PC-9 (cell line): ENCODE data around the gene TBX10.

Experiments used
- CTCF ChIP-seq: fragments of 200-600 bp; sonication (generic); conservative IDR thresholded peaks from 2 replicates; pipeline ENCODE4 v1.6.1; 2017; ENCODE audit warnings: mixed run types, antibody characterized with exemption, mild to moderate bottlenecking, moderate library complexity
- EZH2 ChIP-seq: fragments of 200-600 bp; sonication (generic); IDR thresholded peaks from 2 replicates; pipeline ENCODE4 v1.8.0; 2017; ENCODE audit warnings: antibody characterized with exemption, low read depth

DNA sequence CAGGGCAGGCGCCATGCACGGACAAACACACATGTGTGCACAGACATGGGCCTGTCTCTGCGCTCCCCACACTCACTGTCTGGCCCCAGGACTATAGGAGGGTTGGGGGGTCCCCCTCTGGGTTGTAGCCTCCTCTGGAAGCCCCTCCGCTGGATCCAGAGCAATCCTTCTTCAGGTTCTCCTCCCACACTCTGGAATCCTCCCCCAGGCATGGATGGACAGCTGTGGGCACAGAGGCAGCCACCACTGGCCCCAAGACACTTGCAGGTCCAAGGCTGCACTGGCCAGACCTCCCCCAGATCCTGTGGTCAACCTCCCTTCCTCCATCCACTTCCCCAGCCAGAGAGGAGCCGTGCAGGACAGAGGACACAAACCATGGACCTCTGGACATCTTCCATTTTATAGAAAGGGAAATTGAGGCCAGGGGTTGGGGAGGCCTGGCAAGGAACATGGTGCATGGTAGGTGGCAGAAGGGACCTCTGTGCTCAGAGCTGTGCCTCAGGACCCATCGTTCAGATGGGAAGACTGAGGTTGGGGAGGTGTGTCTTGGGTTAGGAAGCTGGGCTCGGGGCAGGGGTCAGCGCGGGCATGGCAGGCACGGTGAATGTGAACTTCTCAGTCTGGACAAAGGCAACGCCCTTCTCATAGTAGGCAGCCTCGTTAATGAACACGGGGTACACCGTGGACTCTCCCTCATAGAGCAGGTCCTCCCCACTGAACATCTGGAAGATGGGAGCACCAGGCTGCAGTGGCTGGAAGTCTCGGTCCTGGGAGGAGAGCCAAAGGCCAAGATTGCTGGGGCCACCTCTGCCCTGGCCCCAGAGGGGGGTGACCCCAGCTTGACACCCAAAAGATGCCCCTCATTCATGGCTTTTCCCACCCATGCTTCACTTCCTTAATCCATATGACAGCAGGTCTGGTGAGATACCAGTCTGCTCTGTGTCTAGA lies 2.9 kb upstream of the TBX10 start:
- no peak for TF ChIP-seq CTCF
- TF ChIP-seq EZH2, result no peak
